Measurements from ENCODE around the gene TIGAR. TPM values are rescaled to one million over a fixed set of nuclear protein-coding genes. Genes with fewer than 3 reads are reported as not detected.

TIGAR gene, protein sequence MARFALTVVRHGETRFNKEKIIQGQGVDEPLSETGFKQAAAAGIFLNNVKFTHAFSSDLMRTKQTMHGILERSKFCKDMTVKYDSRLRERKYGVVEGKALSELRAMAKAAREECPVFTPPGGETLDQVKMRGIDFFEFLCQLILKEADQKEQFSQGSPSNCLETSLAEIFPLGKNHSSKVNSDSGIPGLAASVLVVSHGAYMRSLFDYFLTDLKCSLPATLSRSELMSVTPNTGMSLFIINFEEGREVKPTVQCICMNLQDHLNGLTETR
- 14.2 and 17.2 TPM in 2 replicates for total RNA-seq

DNA sequence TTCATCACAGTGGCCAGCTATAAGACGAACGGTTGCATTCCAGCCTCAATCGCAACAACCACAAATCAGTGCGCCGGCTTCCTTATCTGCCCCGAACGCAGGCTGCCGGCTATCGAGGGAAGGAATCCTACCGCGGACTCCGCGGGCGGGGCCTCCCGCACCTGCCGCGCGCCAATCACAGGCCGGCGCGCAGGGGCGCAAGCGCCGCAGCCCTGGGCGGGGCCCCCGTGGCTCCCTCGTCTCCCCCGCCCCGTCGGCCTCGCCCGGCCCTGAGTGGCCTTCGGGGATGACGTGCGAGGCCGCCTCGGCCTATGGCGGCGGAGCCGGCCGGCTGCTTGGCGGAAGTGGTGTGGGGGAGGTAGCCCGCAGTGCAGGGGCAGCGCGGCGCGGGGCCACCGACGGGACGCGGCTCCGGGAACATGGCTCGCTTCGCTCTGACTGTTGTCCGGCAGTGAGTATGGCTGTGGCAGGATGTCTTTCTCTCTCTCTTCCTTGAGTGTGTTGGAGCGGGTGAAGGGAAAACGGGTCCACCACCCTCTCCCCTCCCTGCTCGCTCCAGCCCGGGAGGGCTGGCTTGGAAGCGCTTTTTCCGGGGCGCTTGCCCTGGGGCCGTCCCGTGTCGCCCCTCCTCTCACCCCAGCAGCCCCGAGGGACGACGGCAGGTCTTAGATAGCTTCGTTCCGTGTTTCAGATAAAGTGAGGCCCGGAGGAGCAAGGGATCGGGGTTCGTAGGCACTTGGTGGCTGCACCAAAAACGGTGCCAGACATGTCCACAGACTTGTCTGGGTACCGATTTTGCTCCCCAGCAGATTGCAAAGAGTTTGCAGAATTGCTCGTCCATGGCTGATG is at the start of gene TIGAR:
Gene TIGAR (plus strand): TSS at position 361 of the 849 bp plus-strand sequence. CDS start 59 bp downstream, at position 420.
- intact Hi-C loops (cut with micrococcal nuclease): loop anchor here (1.0 to 2.0 kb wide), 10 partner anchors 28 to 568 kb away; partner anchors contain the start of genes AKAP3, CRACR2A, NDUFA9 and PARP11

DNA sequence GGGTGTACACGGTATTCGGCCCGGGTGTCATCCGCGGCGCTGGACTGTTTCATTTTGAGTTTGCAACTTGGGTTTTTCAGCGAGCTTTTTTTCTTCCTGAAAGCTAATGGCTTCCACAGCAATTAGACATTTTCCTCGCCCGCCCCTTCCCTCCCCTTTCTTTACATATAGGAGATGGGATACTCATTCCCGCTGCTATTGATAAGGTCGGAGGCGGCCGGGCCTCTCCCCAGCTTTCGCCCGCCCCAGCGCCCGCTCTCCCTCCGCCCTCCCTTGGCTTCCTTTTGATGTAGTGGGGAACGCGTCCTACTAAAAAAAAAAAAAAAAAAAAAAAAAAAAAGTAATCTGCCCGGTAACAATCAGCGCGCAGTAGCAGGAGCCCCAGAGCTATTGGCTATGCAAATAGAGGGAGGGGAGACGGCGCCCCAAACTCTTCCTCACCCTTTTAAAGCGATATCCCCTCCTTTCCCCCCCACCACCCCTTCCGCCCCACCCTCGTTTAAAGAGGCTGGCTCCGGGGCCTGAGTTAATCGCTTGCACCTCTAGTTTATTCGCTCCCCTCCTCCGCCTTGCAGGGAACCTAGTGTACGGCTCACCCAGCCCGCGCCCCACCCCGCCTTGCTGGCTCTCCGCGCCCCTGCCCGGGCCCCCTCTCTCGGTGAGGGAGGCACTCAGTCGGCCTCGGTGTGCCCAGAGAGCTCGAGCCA is 49.1 kb upstream of the TIGAR start:
- intact Hi-C loops (cut with micrococcal nuclease): loop anchor here (1.0 to 5.0 kb wide), 8 partner anchors 57 to 544 kb away; partner anchors contain the start of gene PARP11

DNA sequence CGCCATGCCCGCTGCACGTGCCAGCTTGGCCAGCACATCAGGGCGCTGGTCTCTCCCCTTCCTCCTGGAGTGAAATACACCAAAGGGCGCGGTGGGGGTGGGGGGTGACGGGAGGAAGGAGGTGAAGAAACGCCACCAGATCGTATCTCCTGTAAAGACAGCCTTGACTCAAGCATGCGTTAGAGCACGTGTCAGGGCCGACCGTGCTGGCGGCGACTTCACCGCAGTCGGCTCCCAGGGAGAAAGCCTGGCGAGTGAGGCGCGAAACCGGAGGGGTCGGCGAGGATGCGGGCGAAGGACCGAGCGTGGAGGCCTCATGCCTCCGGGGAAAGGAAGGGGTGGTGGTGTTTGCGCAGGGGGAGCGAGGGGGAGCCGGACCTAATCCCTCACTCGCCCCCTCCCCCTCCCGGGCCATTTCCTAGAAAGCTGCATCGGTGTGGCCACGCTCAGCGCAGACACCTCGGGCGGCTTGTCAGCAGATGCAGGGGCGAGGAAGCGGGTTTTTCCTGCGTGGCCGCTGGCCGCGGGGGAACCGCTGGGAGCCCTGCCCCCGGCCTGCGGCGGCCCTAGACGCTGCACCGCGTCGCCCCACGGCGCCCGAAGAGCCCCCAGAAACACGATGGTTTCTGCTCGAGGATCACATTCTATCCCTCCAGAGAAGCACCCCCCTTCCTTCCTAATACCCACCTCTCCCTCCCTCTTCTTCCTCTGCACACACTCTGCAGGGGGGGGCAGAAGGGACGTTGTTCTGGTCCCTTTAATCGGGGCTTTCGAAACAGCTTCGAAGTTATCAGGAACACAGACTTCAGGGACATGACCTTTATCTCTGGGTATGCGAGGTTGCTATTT is 48.4 kb upstream of the TIGAR start:
- intact Hi-C loops (cut with micrococcal nuclease): loop anchor here (1.0 to 5.0 kb wide), 9 partner anchors 57 to 544 kb away; partner anchors contain the start of gene PARP11

DNA sequence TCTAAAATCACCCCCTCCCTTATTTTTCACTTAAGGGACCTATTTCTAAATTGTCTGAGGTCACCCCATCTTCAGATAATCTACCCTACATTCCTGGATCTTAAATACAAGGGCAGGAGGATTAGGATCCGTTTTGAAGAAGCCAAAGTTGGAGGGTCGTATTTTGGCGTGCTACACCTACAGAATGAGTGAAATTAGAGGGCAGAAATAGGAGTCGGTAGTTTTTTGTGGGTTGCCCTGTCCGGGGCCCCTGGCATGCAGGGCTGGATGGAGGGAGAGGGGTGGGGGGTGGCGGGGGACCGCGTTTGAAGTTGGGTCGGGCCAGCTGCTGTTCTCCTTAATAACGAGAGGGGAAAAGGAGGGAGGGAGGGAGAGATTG is 47.8 kb upstream of the TIGAR start:
- intact Hi-C loops (cut with micrococcal nuclease): loop anchor here (1.0 to 5.0 kb wide), 2 partner anchors 166 to 234 kb away; no protein-coding TSS in a partner anchor

DNA sequence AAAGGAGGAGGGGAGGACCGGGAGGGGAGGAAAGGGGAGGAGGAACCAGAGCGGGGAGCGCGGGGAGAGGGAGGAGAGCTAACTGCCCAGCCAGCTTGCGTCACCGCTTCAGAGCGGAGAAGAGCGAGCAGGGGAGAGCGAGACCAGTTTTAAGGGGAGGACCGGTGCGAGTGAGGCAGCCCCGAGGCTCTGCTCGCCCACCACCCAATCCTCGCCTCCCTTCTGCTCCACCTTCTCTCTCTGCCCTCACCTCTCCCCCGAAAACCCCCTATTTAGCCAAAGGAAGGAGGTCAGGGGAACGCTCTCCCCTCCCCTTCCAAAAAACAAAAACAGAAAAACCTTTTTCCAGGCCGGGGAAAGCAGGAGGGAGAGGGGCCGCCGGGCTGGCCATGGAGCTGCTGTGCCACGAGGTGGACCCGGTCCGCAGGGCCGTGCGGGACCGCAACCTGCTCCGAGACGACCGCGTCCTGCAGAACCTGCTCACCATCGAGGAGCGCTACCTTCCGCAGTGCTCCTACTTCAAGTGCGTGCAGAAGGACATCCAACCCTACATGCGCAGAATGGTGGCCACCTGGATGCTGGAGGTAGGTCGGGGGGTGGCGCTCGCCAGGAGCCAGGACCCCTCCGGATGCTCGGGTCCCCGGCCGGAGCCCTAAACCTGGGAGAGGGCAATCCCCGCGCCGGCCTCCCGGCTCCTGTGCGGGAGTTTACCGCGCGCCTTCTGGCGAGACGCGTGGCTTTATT is 47.2 kb upstream of the TIGAR start, which contains the start of gene CCND2:
Gene CCND2 (plus strand): TSS at position 111 of the 744 bp plus-strand sequence. CDS start 279 bp downstream, at position 390.
- intact Hi-C loops (cut with micrococcal nuclease): loop anchor here (1.0 to 5.0 kb wide), 2 partner anchors 167 to 233 kb away; no protein-coding TSS in a partner anchor

DNA sequence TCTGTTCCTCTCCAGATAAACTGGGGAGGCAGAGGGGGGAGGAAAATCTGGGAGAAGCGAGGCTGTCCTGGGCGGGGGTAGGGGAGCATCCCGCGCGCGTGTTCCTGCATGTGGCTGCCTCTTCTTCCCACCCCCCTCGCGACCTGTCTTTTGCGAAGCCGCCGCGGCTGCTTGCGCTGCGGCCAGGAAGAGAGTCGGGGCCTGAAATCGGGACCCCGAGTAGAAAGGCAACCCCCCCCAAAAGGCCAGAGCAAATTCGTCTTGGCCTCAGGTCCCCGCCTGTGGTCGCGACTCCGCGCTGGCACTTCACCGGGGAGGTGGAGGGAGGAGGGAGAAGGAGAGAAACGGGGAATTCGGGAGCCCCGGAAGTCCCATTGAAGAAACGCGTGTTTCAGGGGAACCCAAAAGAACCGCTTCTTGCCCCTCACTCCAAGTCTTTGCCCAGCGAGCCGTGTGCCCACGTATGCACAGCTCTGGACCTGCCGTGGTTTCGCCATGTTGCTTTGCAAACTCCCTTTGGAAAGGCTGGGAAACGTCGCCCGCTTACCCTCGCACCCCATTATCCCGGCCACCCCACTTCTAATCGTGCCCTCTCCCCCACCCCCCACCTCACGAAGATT is 46.5 kb upstream of the TIGAR start:
- intact Hi-C loops (cut with micrococcal nuclease): loop anchor here (1.0 to 5.0 kb wide), 2 partner anchors 46 to 233 kb away; no protein-coding TSS in a partner anchor

DNA sequence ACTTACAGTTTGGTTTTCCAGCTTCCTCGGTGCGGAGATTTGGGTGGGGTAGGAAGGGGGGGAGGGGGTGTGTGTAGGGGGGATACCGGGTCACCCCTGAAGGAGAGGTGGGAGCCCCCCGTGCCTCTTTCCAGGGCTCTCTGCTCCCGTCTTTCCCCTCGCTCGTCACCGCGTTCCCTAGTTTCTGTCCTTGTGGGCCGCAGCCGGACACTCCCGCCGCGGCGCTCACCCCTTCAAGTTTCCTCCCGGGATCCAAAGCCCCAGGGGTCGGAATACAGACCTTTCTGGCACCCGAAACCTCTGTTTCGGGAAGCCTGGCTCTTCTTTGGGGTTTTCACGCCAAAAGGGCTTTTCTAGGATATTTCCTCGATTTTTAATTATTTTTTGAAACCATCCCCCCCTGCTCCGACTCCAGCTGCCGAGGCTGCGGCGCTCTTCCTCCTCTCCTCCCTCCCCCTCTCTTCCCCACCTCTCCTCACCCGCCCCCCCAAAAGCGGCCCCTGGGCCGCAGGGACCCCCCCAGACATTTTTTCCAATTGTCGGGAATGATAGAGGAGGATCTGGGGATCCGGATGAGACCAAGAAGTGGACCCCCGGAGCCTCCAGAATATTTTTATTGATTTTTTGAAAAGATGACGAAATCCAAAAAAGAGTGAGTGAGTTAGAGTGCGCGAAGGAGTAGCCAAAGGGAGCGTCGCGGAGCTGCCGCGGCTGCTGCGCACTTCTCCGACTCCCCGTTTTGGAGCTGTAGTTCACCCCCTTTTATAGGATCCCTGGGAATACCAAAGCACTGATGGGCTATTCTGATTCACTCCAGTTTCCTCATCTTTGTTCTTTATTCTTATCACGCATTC is 45.8 kb upstream of the TIGAR start:
- intact Hi-C loops (cut with micrococcal nuclease): loop anchor here (1.0 kb wide), 1 partner anchor 45 kb away; no protein-coding TSS in a partner anchor

DNA sequence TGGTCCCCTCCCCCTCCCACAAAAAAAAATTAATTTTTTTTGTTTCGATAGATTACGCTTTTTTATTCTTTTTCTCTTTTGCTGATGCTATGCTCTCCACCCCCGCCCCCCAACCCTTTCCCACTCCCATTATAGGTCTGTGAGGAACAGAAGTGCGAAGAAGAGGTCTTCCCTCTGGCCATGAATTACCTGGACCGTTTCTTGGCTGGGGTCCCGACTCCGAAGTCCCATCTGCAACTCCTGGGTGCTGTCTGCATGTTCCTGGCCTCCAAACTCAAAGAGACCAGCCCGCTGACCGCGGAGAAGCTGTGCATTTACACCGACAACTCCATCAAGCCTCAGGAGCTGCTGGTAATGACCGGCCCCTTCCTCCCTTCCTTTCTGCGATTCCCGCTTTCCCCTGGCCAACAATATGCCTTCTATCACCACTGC is 45.1 kb upstream of the TIGAR start:
- intact Hi-C loops (cut with micrococcal nuclease): loop anchor here (1.0 kb wide), 1 partner anchor 44 kb away; no protein-coding TSS in a partner anchor

DNA sequence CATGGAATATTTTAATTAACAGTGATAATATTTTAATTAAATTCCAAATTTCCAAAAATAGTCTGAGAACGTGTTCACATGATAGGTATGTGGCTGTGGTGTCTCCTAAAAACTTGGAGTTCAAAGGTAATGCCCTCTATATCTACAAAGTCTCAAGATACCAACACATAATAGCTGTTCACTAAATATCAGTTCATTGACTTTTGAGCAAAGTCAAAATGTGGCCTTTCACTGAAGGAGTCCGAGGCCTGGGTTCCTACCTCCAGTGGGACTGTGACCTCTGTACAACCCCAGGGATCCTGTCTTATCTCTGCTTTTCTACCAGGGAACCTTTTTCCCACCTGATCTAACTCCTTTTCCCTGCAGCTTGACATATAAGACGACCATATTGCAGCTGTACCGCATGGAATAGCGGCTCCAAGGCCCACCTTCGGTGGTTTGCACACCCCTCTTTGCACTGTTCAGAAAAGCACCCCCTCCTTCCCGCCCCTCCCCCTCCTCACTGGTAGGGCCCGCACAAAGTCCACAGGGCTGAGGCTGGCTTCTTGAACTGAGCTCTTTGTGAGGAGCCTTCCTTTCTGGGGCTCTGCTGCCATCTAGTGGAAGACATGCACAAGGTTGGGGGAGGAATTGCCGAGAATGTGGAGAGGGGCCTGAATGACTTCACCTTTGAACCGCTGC is 44.3 kb upstream of the TIGAR start:
- intact Hi-C loops (cut with micrococcal nuclease): loop anchor here (1.0 kb wide), 3 partner anchors 169 to 391 kb away; no protein-coding TSS in a partner anchor

DNA sequence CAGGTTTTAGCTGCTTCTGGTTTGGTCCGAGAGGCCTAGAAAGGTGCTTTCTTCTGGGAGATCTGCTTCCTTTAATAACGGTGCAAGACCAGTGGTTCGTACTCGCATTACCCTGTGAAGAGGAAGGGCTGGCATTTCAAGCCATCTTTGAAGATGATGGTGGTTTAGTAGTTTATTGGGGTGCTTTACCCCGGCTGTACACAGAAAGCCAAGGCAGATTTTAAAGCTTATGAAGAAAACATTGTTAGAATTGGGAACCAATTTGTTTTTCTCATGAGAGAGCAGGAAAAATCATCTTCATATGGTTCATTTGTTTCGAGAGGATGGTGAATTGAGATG is 43.8 kb upstream of the TIGAR start:
- intact Hi-C loops (cut with micrococcal nuclease): loop anchor here (1.0 kb wide), 3 partner anchors 170 to 392 kb away; no protein-coding TSS in a partner anchor

DNA sequence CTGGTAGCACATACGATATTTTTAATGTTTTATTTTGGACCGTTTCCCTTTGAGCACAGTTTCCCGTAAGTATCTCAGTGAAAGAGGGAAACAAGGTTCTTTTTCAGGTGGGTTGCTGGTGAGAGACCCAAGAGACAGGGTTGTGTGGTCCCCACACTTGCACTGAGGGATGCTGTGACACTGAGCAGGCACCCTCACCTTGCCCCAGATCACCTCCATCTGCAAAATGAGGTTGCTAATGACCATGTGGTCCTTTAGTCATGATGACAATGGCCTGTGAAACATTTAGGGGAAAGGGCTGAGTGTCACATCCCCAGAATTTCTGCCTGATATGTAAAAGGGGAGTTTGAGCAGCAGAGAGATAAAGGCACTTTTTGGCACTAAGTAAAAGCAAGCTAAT is 43.2 kb upstream of the TIGAR start:
- intact Hi-C loops (cut with micrococcal nuclease): loop anchor here (1.0 kb wide), 3 partner anchors 171 to 393 kb away; no protein-coding TSS in a partner anchor

DNA sequence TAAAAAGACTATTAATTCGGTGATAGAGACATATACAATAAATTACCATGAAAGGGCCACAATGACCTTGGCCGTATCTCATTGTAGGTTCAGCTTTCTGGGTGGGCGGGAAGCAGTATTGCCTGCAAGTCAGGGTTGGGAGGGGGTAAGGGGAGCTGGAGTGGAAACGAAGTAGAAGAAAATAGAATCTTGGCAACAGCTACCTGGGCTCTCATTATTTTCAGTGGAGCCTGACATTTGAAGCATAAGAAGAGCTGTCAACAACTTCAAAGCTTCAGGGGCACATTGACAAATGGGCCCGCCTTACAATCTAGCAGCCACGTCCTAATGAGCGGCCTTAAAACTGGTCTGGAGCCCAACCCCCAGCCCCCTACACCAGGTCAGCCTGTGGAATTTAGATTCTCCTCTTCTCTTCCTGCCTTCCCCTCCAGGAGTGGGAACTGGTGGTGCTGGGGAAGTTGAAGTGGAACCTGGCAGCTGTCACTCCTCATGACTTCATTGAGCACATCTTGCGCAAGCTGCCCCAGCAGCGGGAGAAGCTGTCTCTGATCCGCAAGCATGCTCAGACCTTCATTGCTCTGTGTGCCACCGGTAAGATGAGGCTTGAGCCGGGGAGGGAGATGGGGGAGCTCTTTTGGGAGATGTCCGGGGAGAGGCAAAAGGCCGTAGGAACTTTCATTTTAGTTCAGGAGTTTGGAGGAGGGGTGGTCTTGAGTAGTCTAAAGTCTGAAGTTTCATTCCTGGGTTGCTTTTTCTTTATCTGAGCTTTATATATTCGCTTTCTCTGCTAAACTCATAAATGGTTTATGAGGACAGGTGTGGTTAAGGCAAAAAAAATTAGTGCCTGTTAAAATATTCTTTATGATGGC is 42.5 kb upstream of the TIGAR start:
- intact Hi-C loops (cut with micrococcal nuclease): no loop called here

DNA sequence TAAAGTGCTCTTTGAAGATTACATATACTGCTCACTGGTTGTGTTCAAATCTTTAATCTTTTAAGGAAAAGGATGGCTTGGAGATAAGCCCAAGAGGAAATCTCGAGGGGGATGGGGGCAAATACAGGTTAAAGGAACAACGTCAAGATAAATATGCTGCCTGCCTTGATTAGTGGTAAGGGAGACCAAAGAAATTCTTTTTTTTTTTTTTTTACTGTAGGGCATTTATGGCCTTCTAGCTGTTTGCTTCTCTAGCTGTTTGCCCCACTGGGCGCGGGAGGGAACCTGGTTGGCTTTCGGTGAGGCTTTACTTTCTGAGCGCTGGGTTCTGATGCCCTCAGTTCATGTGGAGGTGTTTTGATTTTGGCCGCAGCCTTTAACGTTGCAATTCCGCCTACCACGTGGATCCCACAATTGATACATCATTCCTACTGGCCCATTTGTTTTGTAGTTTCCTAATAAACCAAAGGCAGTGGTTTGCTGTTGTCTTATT is 41.8 kb upstream of the TIGAR start:
- intact Hi-C loops (cut with micrococcal nuclease): no loop called here

DNA sequence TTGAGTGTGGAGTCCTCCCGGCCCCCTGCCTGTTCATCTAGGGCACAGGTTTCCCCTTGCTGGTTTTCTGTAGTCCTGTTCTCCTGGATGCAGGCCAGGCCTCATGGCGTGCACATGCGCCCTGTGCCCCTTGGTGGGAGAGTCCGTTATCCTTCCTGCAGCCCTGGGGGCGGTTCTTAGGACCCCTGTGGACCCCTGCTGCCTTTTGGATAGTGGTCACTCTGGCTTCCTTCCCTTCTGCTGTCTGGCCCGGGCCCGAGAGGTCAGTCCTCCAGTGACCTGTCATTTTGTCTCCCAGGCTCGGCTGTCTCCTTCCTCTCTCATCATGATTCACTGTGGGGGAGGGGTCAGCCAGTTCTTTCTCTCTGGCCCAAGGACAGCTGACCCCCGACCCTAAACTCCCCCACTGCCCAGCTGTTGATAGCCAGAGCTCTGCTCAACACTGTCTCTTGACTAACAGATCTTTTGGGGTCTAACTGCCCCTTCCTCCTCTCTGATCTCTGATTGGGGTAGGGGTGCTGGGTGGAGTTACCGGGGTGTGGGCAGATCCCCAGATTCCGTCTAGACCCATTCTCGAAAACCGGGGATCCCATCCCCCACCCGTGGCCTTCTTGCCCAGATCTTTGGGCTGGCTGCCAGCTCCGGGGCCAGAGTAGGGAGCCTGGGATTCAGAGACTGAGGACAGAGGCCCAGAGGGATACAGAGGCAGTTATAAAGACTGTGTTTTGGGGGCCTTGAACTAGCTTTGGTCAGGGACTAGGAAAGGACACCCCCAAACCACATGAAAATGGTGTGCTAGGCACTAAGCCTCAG is 40.5 kb upstream of the TIGAR start:
- intact Hi-C loops (cut with micrococcal nuclease): no loop called here

DNA sequence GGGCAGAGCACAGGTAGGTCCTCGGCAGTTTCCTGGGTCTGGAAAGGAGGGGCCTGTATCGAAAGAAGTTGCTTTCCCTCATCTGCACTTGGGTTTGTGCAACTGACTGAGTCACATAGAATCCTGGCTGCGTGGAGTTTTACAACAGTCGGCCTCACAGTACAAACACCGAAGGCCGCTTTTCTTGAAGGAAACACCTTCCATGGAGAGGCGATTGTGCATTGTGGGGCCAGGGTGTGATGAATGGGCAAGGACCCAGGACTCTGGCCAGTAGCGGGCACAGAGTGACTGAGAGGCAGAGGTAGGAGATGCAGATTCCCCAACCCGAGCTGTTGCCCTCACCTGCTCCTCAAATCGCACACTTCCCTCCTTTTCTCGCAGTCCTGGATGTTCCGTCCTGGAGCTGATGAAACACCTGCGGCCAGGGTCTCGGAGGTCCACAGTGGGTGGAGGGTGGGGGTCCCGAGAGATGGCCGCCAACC is 39.8 kb upstream of the TIGAR start:
- intact Hi-C loops (cut with micrococcal nuclease): no loop called here

Data from T-helper 1 cell treated with Interleukin-12 subunit alpha and Interleukin-12 subunit beta and Interleukin-4 antibody, amounts not matched to agents 30 ng/mL and 1 ng/mL, for 36 hours (primary cell).